Mononuclear cell (primary cell): Measurements from ENCODE around the gene TTC33. TPM values are rescaled to one million over a fixed set of nuclear protein-coding genes. Genes with fewer than 3 reads are reported as not detected.
A peak's percentile ranks its signal among the peaks of the same experiment; 100 is the strongest.
"Not testable (repeated sequence)": the region's sequence is repeated elsewhere in the genome, so short reads cannot be mapped to it uniquely, and the experiment has no call there.

Experiments used
- H3K27me3 ChIP-seq: 2 replicates; pipeline ENCODE4 v1.6.0; 2011; ENCODE audit warnings: low read length, control low read depth; ENCODE audit not compliant: insufficient read depth
- H3K4me1 ChIP-seq: 2 replicates; pipeline ENCODE4 v1.5.1; 2011; ENCODE audit warnings: mild to moderate bottlenecking, low read length, control low read depth; ENCODE audit not compliant: insufficient read depth
- H3K4me3 ChIP-seq: 2 replicates; pipeline ENCODE4 v1.5.1; 2011; ENCODE audit warnings: mild to moderate bottlenecking, low read length, moderate library complexity
- H3K9me3 ChIP-seq: 2 replicates; pipeline ENCODE4 v1.5.1; 2011; ENCODE audit warnings: low read depth, mild to moderate bottlenecking, control low read depth, low read length
- total RNA-seq: library from RNA; depleted of rRNA; stranded (reverse); fragments of >200 nt; gene quantifications from one replicate; pipeline ENCODE4 v1.2.3, GENCODE V29; 2012

TTC33 gene
- total RNA-seq, 1 donor: 15.4 TPM

DNA sequence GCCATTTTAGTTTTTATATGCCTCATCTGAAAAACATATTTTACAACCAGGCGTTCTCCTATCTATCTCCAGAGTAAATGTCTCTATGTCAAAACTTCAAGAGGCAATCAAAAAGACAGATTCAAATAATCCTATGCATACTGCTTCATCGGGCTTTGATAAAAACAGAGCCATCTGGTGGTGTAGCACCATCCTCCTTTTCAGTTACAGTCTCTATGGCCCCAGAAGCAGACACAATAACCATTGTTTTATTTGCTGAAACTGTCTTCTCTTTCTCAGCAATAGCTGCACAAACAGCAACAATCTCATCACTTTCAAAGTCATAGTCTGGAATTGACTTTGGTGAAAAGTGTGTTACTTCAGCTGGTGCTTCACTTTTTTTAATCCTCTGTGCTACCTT, 39.8 kb downstream of the TTC33 start:
- Histone ChIP-seq H3K4me1 (no peaks in the 10 kb centered on the region), H3K4me3 (no peak overlapping the region), H3K27me3 (no peaks in the 10 kb centered on the region), H3K9me3 (no peaks in the 10 kb centered on the region)

GRCh38 chr5:40714001-40714400, 41.8 kb downstream of the TTC33 start:
- no peaks in the 10 kb centered on the region for H3K4me1 ChIP-seq
- no peaks in the 10 kb centered on the region for H3K9me3 ChIP-seq
- H3K27me3 ChIP-seq: no peaks in the 10 kb centered on the region
- no peak overlapping the region for H3K4me3 ChIP-seq

- H3K4me3 ChIP-seq, H3K27me3 ChIP-seq, H3K4me1 ChIP-seq, H3K9me3 ChIP-seq: not testable (repeated sequence)
Measured at GRCh38 chr5:40710575-40710974, 45.2 kb downstream of the TTC33 start.

DNA sequence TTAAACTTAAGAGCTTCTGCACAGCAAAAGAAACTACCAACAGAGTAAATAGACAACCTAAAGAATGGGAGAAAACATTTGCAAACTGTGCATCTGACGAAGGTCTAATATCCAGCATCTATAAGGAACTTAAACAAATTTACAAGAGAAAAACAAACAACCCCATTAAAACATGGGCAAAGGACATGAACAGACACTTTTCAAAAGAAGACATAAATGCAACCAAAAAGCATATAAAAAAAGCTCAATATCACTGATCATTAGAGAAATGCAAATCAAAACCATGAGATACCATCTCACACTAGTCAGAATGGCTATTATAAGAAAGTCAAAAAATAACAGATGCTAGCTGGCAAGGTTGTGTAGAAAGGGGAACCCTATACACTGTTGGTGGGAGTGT, 50.3 kb downstream of the TTC33 start:
- H3K4me1 ChIP-seq, H3K27me3 ChIP-seq, H3K4me3 ChIP-seq: not testable (repeated sequence)
- peaks cover 16% of the 10 kb centered on the region for H3K9me3 ChIP-seq

DNA sequence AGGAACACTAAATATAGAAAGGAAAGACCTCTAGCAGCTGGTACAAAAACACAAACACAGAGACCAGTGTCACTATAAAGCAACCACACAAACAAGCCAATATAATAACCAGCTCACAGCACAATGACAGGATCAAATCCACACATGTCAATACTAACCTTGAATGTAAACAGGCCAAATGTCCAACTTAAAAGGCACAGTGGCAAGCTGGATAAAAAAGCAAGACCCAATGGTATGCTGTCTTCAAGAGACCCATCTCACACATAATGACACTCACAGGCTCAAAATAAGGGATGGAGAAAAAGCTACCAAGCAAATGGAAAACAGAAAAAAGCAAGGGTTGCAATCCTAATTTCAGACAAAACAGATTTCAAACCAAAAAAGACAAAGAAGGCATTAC, 53.7 kb downstream of the TTC33 start:
- H3K4me3 ChIP-seq, H3K27me3 ChIP-seq, H3K4me1 ChIP-seq: not testable (repeated sequence)
- peaks cover 16% of the 10 kb centered on the region for H3K9me3 ChIP-seq

DNA sequence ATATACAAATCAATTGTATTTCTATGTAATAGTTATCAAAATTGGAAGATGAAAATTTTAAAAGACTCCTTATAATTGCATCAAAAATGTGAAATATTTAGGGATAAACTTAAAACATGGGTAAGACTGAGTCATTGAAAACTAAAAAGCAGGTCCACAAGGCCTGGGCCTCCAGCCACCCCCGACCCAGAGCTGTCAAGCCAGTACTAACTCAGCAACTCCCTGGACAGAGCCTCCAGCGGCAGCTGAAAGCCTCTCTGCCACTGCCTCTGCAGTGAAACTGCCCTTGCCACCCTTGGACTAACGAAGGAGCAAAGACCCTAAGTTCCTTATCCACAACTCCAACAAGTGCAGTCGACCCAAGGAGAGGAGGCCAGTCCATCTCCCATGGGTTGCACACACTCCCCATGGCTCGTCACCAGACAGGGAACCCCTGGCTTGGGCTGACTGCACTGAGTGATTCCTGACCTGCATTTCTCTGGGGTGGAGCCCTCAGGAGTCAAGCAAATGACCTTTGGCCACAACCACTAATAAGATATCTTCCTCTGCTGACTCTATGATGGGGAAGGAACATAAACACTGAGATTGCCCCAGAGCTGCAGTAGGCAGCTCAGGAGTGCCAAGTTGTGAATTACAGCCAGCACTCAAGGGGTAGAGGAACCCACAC, 55.5 kb downstream of the TTC33 start:
- Histone ChIP-seq H3K27me3 (no peaks in the 10 kb centered on the region), H3K4me1 (no peaks in the 10 kb centered on the region), H3K4me3 (no peak overlapping the region), H3K9me3 (peaks cover 16% of the 10 kb centered on the region)

GRCh38 chr5:40694433-40694832, 61.3 kb downstream of the TTC33 start:
- Histone ChIP-seq H3K27me3 (no peaks in the 10 kb centered on the region), H3K4me3 (no peak overlapping the region), H3K4me1 (peaks cover 7% of the 10 kb centered on the region), H3K9me3 (no peaks in the 10 kb centered on the region)

DNA sequence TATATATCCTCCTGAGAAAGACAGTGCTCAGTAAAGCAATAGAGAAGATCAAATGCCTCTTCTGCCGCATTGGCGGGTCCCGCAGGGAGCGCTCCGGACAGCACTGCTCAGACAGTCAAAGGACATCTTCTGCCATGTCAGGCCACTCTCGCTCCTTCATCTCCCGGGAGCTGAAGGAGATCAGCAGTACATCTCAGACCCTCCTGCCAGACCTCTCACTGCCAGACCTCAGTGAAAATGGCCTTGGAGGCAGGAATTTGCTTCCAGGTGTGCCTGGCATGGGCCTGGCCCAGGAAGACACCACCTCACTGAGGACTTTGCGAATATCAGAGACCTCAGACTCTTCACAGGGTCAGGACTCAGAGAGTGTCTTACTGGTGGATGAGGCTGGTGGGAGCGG, 63.9 kb downstream of the TTC33 start:
- no peak overlapping the region for H3K4me3 ChIP-seq
- no peaks in the 10 kb centered on the region for H3K9me3 ChIP-seq
- H3K27me3 ChIP-seq: no peaks in the 10 kb centered on the region
- peaks cover 25% of the 10 kb centered on the region for H3K4me1 ChIP-seq

DNA sequence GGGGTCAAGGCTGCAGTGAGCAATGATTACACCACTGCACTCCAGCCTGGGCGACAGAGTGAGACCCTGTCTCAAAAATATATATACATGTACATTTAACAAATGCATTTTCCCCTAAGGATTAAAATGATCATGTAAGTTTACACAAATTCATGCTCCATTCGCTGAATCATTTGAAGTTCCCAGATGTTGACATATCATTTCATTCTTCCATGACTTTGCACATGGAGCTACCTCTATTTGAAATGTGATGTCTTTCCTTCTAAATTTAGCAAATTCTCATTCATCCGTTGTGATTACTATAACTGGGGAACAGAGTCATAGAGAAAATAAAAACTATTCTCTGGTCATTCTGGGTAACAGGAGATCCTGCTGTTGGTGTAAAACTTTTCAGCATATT, 65.5 kb downstream of the TTC33 start:
- Histone ChIP-seq H3K27me3 (no peaks in the 10 kb centered on the region), H3K9me3 (no peaks in the 10 kb centered on the region), H3K4me1 (peaks cover 40% of the 10 kb centered on the region)

DNA sequence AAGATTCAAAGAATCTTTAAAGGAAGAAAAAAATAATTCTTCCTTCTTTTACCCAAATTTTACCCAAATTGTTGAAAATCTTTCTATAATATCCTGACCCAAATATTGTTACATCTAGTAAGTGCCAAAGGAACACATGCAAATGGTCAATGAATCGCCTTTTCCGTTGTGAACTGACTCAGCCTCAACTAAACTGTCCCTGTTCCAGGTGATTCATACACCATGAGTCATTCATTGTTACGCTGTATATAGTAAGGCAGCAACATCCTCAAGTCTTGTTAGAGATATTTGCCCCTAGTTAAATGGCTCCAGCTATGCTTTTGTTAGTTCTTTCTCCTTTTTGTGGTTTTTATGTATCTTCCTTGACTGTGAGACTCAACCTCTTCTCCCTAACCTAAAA, 66.3 kb downstream of the TTC33 start:
- Histone ChIP-seq H3K4me1 (peaks cover 48% of the 10 kb centered on the region), H3K4me3 (no peak overlapping the region), H3K27me3 (no peaks in the 10 kb centered on the region), H3K9me3 (no peaks in the 10 kb centered on the region)

More for the DNA sequence above, 65.5 kb downstream of the TTC33 start:
- H3K4me3 ChIP-seq: no peak overlapping the region

- H3K4me1 ChIP-seq: peaks cover 53% of the 10 kb centered on the region
Measured at GRCh38 chr5:40688996-40689395, 66.8 kb downstream of the TTC33 start.

GRCh38 chr5:40688127-40688761, 67.5 kb downstream of the TTC33 start:
- H3K4me3 ChIP-seq: no peak overlapping the region

More at GRCh38 chr5:40688996-40689395, 66.8 kb downstream of the TTC33 start:
- Histone ChIP-seq H3K9me3 (no peaks in the 10 kb centered on the region), H3K27me3 (no peaks in the 10 kb centered on the region), H3K4me3 (no peak overlapping the region)

DNA sequence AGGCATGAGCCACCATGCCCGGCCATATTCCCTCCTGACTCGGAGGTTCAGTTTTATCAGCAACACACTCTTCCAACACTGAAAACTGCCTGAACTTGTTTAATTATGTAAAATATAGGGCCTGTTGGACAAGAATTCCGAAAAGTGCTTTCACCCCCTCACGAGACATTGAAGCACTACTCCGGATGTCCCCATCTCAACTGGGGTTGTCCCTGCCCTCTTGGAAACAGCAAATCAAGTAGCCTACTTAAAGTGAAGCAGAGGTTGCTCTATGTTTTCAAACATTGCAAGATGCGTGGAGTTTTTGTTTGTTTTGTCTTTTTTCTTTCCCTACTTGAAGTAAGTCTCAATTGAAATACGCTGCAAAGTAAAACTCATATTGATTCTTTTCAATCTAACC, 68.4 kb downstream of the TTC33 start:
- Histone ChIP-seq H3K27me3 (no peaks in the 10 kb centered on the region), H3K4me3 (no peak overlapping the region), H3K4me1 (peaks cover 65% of the 10 kb centered on the region), H3K9me3 (no peaks in the 10 kb centered on the region)

More at GRCh38 chr5:40688127-40688761, 67.5 kb downstream of the TTC33 start:
- Histone ChIP-seq H3K4me1 (peaks cover 58% of the 10 kb centered on the region), H3K27me3 (no peaks in the 10 kb centered on the region), H3K9me3 (no peaks in the 10 kb centered on the region)

GRCh38 chr5:40685976-40686486, 69.7 kb downstream of the TTC33 start:
- H3K4me3 ChIP-seq: no peak overlapping the region
- peaks cover 73% of the 10 kb centered on the region for H3K4me1 ChIP-seq
- no peaks in the 10 kb centered on the region for H3K27me3 ChIP-seq
- H3K9me3 ChIP-seq: no peaks in the 10 kb centered on the region

DNA sequence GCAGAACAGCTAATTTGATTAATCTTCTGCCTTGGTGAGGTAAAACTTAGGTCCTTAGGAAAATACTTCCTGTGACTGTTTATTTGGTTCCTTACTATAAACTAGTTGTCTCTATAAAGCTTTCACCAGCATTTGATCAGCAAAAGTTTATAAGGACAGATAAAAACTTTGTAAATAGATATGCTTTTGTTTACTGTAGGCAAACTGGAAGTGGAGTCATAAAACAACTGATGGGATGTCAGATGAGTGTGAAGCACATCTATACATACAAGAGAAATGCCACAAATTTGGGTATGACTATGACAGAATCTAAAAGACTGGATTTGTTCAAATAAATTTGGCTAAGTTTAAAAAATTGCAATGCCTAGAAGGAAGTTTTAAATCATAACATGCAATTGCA, 70.6 kb downstream of the TTC33 start:
- H3K4me1 ChIP-seq: peaks cover 72% of the 10 kb centered on the region
- H3K4me3 ChIP-seq: peak overlapping the region; percentile 2

GRCh38 chr5:40683305-40683704, 72.5 kb downstream of the TTC33 start:
- Histone ChIP-seq H3K4me1 (peaks cover 69% of the 10 kb centered on the region), H3K27me3 (no peaks in the 10 kb centered on the region), H3K4me3 (peak overlapping the region; percentile 87), H3K9me3 (no peaks in the 10 kb centered on the region)

More for the DNA sequence above, 70.6 kb downstream of the TTC33 start:
- no peaks in the 10 kb centered on the region for H3K9me3 ChIP-seq
- no peaks in the 10 kb centered on the region for H3K27me3 ChIP-seq
